ENCODE measurements around the gene NOPCHAP1. TPM values are rescaled to one million over a fixed set of nuclear protein-coding genes. Genes with fewer than 3 reads are reported as not detected.

NOPCHAP1 gene
- total RNA-seq, 3 donors from 2014 or later, result 10.4 to 12.8 (median 11.3) TPM

DNA sequence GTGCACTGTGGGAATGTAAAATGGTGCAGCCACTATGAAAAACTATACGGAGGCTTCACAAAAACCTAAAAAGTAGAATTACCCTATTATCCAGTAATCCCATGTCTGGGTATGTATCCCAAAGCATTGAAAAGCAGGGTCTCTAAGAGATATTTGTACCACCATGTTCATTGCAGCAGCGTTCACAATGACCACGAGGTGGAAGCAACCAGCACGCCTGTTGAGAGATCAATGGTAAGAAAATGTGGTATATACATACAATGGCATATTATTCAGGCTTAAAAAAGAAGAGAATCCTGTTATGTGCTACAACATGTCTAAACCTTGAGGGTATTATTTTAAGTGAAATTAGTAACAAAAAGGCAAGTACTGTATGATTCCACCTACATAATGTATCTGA, 910 bp upstream of the NOPCHAP1 start:
- TF ChIP-seq, protein P1, sequence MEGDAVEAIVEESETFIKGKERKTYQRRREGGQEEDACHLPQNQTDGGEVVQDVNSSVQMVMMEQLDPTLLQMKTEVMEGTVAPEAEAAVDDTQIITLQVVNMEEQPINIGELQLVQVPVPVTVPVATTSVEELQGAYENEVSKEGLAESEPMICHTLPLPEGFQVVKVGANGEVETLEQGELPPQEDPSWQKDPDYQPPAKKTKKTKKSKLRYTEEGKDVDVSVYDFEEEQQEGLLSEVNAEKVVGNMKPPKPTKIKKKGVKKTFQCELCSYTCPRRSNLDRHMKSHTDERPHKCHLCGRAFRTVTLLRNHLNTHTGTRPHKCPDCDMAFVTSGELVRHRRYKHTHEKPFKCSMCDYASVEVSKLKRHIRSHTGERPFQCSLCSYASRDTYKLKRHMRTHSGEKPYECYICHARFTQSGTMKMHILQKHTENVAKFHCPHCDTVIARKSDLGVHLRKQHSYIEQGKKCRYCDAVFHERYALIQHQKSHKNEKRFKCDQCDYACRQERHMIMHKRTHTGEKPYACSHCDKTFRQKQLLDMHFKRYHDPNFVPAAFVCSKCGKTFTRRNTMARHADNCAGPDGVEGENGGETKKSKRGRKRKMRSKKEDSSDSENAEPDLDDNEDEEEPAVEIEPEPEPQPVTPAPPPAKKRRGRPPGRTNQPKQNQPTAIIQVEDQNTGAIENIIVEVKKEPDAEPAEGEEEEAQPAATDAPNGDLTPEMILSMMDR (IDR thresholded peaks at IDR 0.05), result no peak
- H3K9me3 ChIP-seq, result no peaks in the 10 kb centered on the region
- peaks cover 11% of the 10 kb centered on the region for H3K4me1 ChIP-seq (ENCODE audit: low read depth)
- intact Hi-C loops (cut with DNase I, micrococcal nuclease), result no loop called here
- ATAC-seq (no peak), DNase-seq (no peak)
- no peaks in the 10 kb centered on the region for H3K36me3 ChIP-seq (ENCODE audit: low read depth)
- no peak overlapping the region for H3K4me3 ChIP-seq

DNA sequence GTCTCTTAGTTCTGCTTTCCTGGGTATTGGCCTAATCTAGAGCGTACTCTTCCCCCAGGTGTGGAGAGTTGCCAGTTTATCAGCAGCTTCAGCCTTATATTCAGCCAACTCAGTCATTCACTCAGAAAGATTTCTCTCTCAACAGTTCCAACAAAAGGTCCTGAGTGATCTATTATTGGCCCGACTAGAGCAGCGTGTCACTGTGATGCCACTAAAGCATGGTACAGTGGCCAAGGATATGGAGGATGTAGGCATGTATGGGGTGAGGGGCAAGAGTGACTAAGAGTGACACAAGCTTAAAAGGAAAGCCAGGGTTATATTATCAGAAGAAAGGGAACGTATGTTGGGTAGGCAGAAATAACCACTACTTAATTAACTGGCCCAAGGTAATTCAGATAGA, 4.8 kb downstream of the NOPCHAP1 start:
- intact Hi-C loops (cut with DNase I, micrococcal nuclease), result no loop called here
- no peak for ATAC-seq

DNA sequence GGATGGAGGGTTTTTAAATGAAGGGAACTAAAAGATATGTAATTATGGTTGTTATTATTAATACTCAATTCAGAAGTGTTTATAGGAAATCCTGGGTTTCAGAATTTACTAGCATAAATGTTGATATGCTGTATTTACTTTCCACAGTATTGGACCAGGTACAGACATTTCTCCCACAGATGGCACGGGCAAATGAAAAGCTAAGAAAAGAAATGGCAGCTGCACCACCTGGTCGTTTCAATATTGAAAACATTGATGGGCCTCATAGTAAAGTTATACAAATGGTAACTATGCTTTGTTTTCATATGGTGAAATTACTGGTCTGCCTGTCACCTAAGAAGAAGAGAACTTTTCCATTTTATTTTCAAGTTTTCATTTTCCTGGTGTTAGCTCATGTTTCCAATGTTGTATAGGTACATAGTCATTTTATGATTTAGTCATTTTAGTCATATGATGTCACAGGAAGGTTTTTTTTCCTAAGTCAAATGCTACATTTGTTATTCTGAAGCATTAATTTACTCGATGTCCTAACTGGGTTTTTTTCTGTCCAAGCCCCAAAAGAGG, 5.5 kb downstream of the NOPCHAP1 start:
- Histone ChIP-seq H3K4me3 (no peak overlapping the region), H3K4me1 (ENCODE audit: low read depth) (peaks cover 10% of the 10 kb centered on the region), H3K36me3 (ENCODE audit: low read depth) (peaks cover 6% of the 10 kb centered on the region), H3K9me3 (no peaks in the 10 kb centered on the region)
- TF ChIP-seq, protein P1 (IDR thresholded peaks at IDR 0.05), result no peak
- DNase-seq (no peak), ATAC-seq (no peak)
- intact Hi-C loops (cut with DNase I, micrococcal nuclease), result no loop called here

More for the DNA sequence above, 4.8 kb downstream of the NOPCHAP1 start:
- no peak for DNase-seq
- TF ChIP-seq, protein P1 (IDR thresholded peaks at IDR 0.05), result no peak
- no peak overlapping the region for H3K4me3 ChIP-seq
- peaks cover 6% of the 10 kb centered on the region for H3K36me3 ChIP-seq (ENCODE audit: low read depth)
- peaks cover 11% of the 10 kb centered on the region for H3K4me1 ChIP-seq (ENCODE audit: low read depth)
- no peaks in the 10 kb centered on the region for H3K9me3 ChIP-seq

GRCh38 chr12:104994336-104994735, 8.2 kb downstream of the NOPCHAP1 start:
- TF ChIP-seq, protein P1 (IDR thresholded peaks at IDR 0.05), result no peak
- DNase-seq (no peak), ATAC-seq (no peak)
- Histone ChIP-seq H3K4me3 (no peak overlapping the region), H3K9me3 (no peaks in the 10 kb centered on the region), H3K36me3 (ENCODE audit: low read depth) (peaks cover 6% of the 10 kb centered on the region), H3K4me1 (ENCODE audit: low read depth) (no peaks in the 10 kb centered on the region)
- intact Hi-C loops (cut with DNase I, micrococcal nuclease), result no loop called here

GRCh38 chr12:104997541-104997940, 11.4 kb downstream of the NOPCHAP1 start:
- H3K4me1 ChIP-seq (ENCODE audit: low read depth), result no peaks in the 10 kb centered on the region
- H3K4me3 ChIP-seq, result no peak overlapping the region
- intact Hi-C loops (cut with DNase I, micrococcal nuclease), result no loop called here
- TF ChIP-seq, protein P1 (IDR thresholded peaks at IDR 0.05), result no peak
- no peak for DNase-seq
- no peak for ATAC-seq
- H3K36me3 ChIP-seq (ENCODE audit: low read depth), result peaks cover 6% of the 10 kb centered on the region
- H3K9me3 ChIP-seq, result no peaks in the 10 kb centered on the region

All from mucosa of descending colon (tissue), 3 donors.